WTC11 (cell line): ENCODE measurements around the gene GEMIN7. TPM values are rescaled to one million over a fixed set of nuclear protein-coding genes. Genes with fewer than 3 reads are reported as not detected.

ENCODE experiments used
- ATAC-seq: fragments of 200-7000 bp; cut with Tn5 transposase; 2 replicates; pipeline ENCODE4 v1.10.0; 2021; ENCODE audit warnings: mild to moderate bottlenecking, moderate library complexity
- CTCF ChIA-PET: fragments of 300-600 bp; sonication (Branson Sonifier 250); formaldehyde crosslinking; loops from one replicate; lab custom pipeline; 2021; ENCODE audit warnings: antibody characterized with exemption; lab: Charles Lee
- POLR2A ChIA-PET: fragments of 350-600 bp; sonication (Branson Sonifier 250); formaldehyde crosslinking; loops from one replicate; lab custom pipeline; 2021; ENCODE audit warnings: antibody characterized with exemption; lab: Charles Lee
- DNase-seq: peaks from one replicate; pipeline ENCODE4 v3.0.0; 2021; ENCODE audit warnings: low spot score
- H3K27ac Mint-ChIP-seq: 2 replicates; pipeline ENCODE4 v1.8.0; 2021; ENCODE audit warnings: mixed read lengths
- H3K27me3 Mint-ChIP-seq: 2 replicates; pipeline ENCODE4 v1.8.0; 2021; ENCODE audit warnings: low read depth, mild to moderate bottlenecking, moderate library complexity, mixed read lengths
- H3K36me3 Mint-ChIP-seq: 2 replicates; pipeline ENCODE4 v1.8.0; 2021; ENCODE audit warnings: mixed read lengths
- H3K4me1 Mint-ChIP-seq: 2 replicates; pipeline ENCODE4 v1.8.0; 2022; ENCODE audit warnings: mixed read lengths
- H3K4me3 Mint-ChIP-seq: 2 replicates; pipeline ENCODE4 v1.8.0; 2021; ENCODE audit warnings: mild to moderate bottlenecking, moderate library complexity, mixed read lengths
- H3K9me3 Mint-ChIP-seq: 2 replicates; pipeline ENCODE4 v1.8.0; 2021; ENCODE audit warnings: mixed read lengths
- AR ChIP-seq: fragments of 250-450 bp; sonication (Bioruptor Pico); IDR thresholded peaks from 2 replicates; pipeline ENCODE4 v1.9.0; 2021; ENCODE audit warnings: mild to moderate bottlenecking
- ARID4B ChIP-seq: sonication (generic); formaldehyde crosslinking; IDR thresholded peaks from 2 replicates; pipeline ENCODE4 v1.8.0; 2023; ENCODE audit warnings: missing genetic modification reagents, mild to moderate bottlenecking, borderline replicate concordance
- CTCF ChIP-seq: fragments of 200-600 bp; IDR thresholded peaks from 2 replicates; pipeline ENCODE4 v1.8.0; 2022; ENCODE audit warnings: antibody characterized with exemption
- HMGA2 ChIP-seq: fragments of 250-450 bp; sonication (Bioruptor Pico); IDR thresholded peaks from 2 replicates; pipeline ENCODE4 v1.4.0; 2021; ENCODE audit warnings: mild to moderate bottlenecking, moderate library complexity
- JAZF1 ChIP-seq: fragments of 250-450 bp; sonication (Bioruptor Pico); IDR thresholded peaks from 2 replicates; pipeline ENCODE4 v1.9.0; 2021; ENCODE audit warnings: moderate library complexity, mild to moderate bottlenecking, inconsistent platforms
- MAX ChIP-seq: sonication (generic); formaldehyde crosslinking; IDR thresholded peaks from 2 replicates; pipeline ENCODE4 v1.8.0; 2022; ENCODE audit warnings: mild to moderate bottlenecking, missing genetic modification reagents
- NR3C1 ChIP-seq: sonication (generic); formaldehyde crosslinking; conservative IDR thresholded peaks from 2 replicates; pipeline ENCODE4 v1.8.1; 2023; ENCODE audit warnings: low read depth, mild to moderate bottlenecking, missing genetic modification reagents
- USF1 ChIP-seq: sonication (generic); formaldehyde crosslinking; IDR thresholded peaks from 2 replicates; pipeline ENCODE4 v1.8.0; 2022; ENCODE audit warnings: mild to moderate bottlenecking, missing genetic modification reagents
- ZNF671 ChIP-seq: fragments of 250-450 bp; sonication (Bioruptor Pico); IDR thresholded peaks from 2 replicates; pipeline ENCODE4 v1.8.0; 2021; ENCODE audit warnings: mild to moderate bottlenecking
- total RNA-seq: library from RNA; stranded (reverse); gene quantifications from 3 replicates; pipeline ENCODE4 v1.2.3, GENCODE V29; 2021
- TF ChIP-seq, protein P1 (sequence below): sonication (generic); formaldehyde crosslinking; IDR thresholded peaks from 2 replicates; pipeline ENCODE4 v1.8.0; 2022; ENCODE audit warnings: missing genetic modification reagents
- TF ChIP-seq, protein P2 (sequence below): fragments of 250-450 bp; sonication (Bioruptor Pico); IDR thresholded peaks from 2 replicates; pipeline ENCODE4 v2.1.2; 2022; ENCODE audit warnings: mild to moderate bottlenecking, moderate library complexity

The GEMIN7 gene
- total RNA-seq, 1 experiment from 2014 or later = 55.0 TPM

GRCh38 chr19:45075301-45076028, 3.6 kb upstream of the GEMIN7 start (continued):
- TF ChIP-seq ARID4B (CRISPR knock-in tag) (0 out of 2 replicates have a peak, but pooled peaks have one; percentile 23), AR (CRISPR knock-in tag) (no peak), JAZF1 (CRISPR knock-in tag) (no peak), USF1 (CRISPR knock-in tag) (no peak), CTCF (no peak), MAX (CRISPR knock-in tag) (0 out of 2 replicates have a peak, but pooled peaks have one; percentile 46), ZNF671 (CRISPR knock-in tag) (no peak), NR3C1 (CRISPR knock-in tag) (no peak)

DNA sequence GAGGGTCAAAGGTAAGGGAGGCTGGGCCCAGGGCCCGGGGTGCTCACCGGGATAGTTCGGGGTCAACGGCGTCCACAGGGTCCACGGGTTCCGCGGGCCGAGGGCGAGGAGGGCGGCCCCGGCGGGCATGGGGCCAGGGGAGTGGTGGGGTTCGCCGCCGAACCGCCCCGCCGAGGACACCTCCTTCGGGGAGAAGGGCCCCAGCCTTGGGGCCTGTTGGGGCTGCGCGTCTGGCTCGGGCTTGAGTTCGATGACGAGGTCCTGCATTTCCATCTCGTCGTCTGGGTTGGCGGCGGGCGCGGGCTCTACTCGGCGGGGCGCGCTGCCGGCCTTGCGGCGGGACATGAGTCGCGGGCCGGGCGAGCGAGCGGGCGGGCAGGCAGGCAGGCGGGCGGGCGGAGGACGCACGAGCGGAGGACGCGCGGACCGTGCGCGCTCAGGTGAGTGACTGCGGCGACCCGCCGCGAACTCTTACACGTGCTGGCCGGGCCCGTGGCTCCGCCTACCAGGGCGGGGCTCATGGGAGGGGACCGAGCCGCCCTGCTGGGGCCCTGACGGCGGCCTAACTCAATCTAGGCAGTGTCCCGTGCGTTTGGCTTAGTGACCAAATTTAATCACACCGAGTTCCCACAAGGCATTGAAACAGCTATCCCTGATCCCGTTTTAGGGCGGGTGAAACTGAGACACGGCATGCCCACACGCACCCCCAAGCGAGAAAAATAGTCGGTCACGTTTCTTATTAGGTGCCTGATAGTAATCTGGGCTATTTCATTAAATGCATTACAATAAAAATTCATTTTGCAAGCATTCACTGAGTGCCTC, 2.8 kb upstream of the GEMIN7 start, which contains the start of gene ZNF296:
Gene ZNF296, minus strand, starts transcription at position 450 of the 822 bp plus-strand sequence. Its CDS starts 105 bp downstream, at position 345.
- DNase-seq = peak; percentile 91
- Mint-ChIP-seq H3K9me3 (no peaks in the 10 kb centered on the region), H3K4me3 (peak within 1 kb of the TSS; percentile 80), H3K36me3 (peaks cover 3% of the 10 kb centered on the region; the same call in 1 of the 2 replicates), H3K4me1 (peaks cover 40% of the 10 kb centered on the region), H3K27me3 (no peaks in the 10 kb centered on the region), H3K27ac (peak within 1 kb of the TSS; percentile 88)
- ChIA-PET CTCF (interaction anchor here (0.7 to 2.5 kb wide), 8 partner anchors 16 to 172 kb away, joined by 3 to 24 read pairs (median 5); partner anchors contain the start of genes BLOC1S3 and TRAPPC6A), POLR2A (interaction anchor here (0.6 to 3.0 kb wide), 4 partner anchors 14 to 145 kb away, joined by 4 to 19 read pairs (median 6); partner anchors contain the start of genes PPP1R37 and RELB)
- peak; percentile 45 for ATAC-seq
- TF ChIP-seq, protein P1, sequence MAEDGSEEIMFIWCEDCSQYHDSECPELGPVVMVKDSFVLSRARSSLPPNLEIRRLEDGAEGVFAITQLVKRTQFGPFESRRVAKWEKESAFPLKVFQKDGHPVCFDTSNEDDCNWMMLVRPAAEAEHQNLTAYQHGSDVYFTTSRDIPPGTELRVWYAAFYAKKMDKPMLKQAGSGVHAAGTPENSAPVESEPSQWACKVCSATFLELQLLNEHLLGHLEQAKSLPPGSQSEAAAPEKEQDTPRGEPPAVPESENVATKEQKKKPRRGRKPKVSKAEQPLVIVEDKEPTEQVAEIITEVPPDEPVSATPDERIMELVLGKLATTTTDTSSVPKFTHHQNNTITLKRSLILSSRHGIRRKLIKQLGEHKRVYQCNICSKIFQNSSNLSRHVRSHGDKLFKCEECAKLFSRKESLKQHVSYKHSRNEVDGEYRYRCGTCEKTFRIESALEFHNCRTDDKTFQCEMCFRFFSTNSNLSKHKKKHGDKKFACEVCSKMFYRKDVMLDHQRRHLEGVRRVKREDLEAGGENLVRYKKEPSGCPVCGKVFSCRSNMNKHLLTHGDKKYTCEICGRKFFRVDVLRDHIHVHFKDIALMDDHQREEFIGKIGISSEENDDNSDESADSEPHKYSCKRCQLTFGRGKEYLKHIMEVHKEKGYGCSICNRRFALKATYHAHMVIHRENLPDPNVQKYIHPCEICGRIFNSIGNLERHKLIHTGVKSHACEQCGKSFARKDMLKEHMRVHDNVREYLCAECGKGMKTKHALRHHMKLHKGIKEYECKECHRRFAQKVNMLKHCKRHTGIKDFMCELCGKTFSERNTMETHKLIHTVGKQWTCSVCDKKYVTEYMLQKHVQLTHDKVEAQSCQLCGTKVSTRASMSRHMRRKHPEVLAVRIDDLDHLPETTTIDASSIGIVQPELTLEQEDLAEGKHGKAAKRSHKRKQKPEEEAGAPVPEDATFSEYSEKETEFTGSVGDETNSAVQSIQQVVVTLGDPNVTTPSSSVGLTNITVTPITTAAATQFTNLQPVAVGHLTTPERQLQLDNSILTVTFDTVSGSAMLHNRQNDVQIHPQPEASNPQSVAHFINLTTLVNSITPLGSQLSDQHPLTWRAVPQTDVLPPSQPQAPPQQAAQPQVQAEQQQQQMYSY (CRISPR knock-in tag) = no peak
- TF ChIP-seq, protein P2, sequence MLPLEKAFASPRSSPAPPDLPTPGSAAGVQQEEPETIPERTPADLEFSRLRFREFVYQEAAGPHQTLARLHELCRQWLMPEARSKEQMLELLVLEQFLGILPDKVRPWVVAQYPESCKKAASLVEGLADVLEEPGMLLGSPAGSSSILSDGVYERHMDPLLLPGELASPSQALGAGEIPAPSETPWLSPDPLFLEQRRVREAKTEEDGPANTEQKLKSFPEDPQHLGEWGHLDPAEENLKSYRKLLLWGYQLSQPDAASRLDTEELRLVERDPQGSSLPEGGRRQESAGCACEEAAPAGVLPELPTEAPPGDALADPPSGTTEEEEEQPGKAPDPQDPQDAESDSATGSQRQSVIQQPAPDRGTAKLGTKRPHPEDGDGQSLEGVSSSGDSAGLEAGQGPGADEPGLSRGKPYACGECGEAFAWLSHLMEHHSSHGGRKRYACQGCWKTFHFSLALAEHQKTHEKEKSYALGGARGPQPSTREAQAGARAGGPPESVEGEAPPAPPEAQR (CRISPR knock-in tag) = no peak
- TF ChIP-seq ARID4B (CRISPR knock-in tag) (no peak), HMGA2 (CRISPR knock-in tag) (no peak)
